ENCODE measurements around the gene KCNJ11.

The KCNJ11 gene

DNA sequence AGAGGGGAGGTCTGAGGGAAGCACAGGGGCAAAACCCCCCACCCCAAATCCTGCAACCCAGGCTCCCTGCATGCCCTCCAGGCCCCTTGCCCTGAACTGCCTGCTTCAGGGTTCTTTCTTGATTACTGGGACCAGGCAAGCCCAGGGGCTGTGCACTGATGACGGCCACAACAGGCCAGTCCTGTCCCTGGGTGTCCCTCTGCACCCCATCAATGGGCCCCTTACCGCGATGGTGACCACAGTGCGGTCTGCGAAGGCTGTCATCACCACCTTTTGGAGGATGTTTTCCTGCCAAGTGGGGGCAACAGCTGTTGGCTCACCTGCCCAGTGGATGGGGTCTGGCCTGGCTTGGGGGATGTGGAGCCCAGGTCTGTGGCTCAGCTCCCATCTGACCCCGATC lies 5.0 kb upstream of the KCNJ11 start:
- DNase-seq (ENCODE audit: low spot score) = no peak
- TF ChIP-seq CTCF (conservative IDR thresholded peaks at IDR 0.05; ENCODE audit: low read depth) = no peak
- ChIA-PET CTCF (interaction anchor here (0.7 kb wide), 1 partner anchor 9 kb away, joined by 3 read pairs; no protein-coding TSS in a partner anchor), POLR2A (ENCODE audit: low non-redundant PET) (no interaction called here)
- no peak overlapping the region for H3K27ac ChIP-seq

- ChIA-PET CTCF (interaction anchor here (1.1 kb wide), 1 partner anchor 9 kb away, joined by 4 read pairs; no protein-coding TSS in a partner anchor), POLR2A (ENCODE audit: low non-redundant PET) (no interaction called here)
- DNase-seq (ENCODE audit: low spot score) = no peak
- H3K27ac ChIP-seq = no peak overlapping the region
- TF ChIP-seq CTCF (conservative IDR thresholded peaks at IDR 0.05; ENCODE audit: low read depth) = no peak
Measured at GRCh38 chr11:17392872-17393271, 4.4 kb upstream of the KCNJ11 start.

DNA sequence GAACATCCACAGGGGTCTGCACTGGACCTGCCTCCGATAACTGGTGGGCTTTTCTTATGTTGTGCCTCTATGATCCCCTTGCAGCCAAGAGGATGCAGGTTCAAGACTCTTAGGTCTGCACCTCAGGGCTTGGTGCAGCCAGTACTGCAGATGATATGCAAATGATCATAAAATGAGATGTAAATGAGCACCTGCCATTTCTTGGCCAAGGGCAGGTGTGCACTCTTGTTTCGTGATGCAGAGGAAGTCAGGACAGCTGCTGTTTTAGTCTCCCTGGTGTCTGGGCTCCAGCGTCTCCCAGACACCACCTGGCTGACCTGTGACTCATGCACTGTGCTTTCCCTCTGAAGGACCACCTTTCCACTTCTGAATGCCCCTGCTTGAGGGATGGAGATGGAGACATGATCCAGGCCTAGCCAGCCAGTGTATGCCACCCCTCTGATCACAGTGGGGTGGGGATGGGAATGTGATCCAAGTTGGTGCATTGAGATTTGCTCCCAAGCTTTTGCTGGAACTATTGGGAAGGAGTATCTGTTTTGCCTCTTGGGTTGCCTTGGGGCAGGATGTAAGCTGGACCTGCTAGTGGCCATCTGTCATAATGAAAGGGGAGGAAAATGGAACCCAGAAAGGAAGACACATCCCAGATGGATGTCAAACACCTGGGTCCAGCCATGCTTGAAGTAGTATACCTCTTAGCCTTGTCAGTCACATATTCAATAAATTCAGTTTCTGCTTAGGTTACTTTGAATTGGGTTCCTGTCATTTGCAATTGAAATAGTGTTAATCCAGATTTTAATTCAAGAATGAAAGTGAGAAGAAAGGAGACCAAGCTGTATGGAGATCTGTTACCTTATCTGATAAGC lies 3.3 kb upstream of the KCNJ11 start:
- CTCF ChIA-PET = interaction anchor here (0.6 to 1.1 kb wide), 2 partner anchors 8 to 336 kb away, joined by 4 read pairs; no protein-coding TSS in a partner anchor
- POLR2A ChIA-PET (ENCODE audit: low non-redundant PET) = no interaction called here
- no peak for DNase-seq (ENCODE audit: low spot score)
- TF ChIP-seq CTCF (conservative IDR thresholded peaks at IDR 0.05; ENCODE audit: low read depth) = no peak
- H3K27ac ChIP-seq = no peak overlapping the region

- TF ChIP-seq CTCF (conservative IDR thresholded peaks at IDR 0.05; ENCODE audit: low read depth) = no peak
- H3K27ac ChIP-seq = no peak overlapping the region
Measured at GRCh38 chr11:17389957-17390649, 1.6 kb upstream of the KCNJ11 start.

GRCh38 chr11:17389211-17389956 lies 925 bp upstream of the KCNJ11 start:
- DNase-seq (ENCODE audit: low spot score) = peak; percentile 77
- TF ChIP-seq CTCF (conservative IDR thresholded peaks at IDR 0.05; ENCODE audit: low read depth) = peak; percentile 75
- ChIA-PET POLR2A (ENCODE audit: low non-redundant PET) (no interaction called here), CTCF (interaction anchor here (0.8 to 2.1 kb wide), 4 partner anchors 10 to 139 kb away, joined by 3 to 9 read pairs (median 5); no protein-coding TSS in a partner anchor)
- H3K27ac ChIP-seq = no peak overlapping the region

More at GRCh38 chr11:17389957-17390649, 1.6 kb upstream of the KCNJ11 start:
- DNase-seq (ENCODE audit: low spot score) = no peak
- CTCF ChIA-PET = interaction anchor here (0.5 to 2.1 kb wide), 3 partner anchors 109 to 1192 kb away, joined by 3 to 9 read pairs (median 3); no protein-coding TSS in a partner anchor
- POLR2A ChIA-PET (ENCODE audit: low non-redundant PET) = no interaction called here

DNA sequence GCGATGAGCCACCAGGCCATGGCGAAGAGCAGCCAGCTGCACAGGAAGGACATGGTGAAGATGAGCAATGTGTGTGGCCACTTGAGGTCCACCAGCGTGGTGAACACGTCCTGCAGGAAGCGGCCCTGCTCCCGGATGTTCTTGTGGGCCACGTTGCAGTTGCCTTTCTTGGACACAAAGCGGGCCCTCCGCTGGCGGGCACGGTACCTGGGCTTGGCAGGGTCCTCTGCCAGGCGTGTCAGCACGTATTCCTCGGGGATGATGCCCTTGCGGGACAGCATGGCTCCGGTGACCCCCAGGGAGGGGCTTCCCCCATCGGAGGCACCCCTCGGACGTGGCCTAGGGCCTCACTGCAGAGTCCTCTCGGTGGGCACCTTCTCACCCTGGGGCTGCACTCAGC lies 648 bp downstream of the KCNJ11 start:
- ChIA-PET CTCF (interaction anchor here (1.3 to 2.1 kb wide), 3 partner anchors 111 to 119 kb away, joined by 4 to 9 read pairs (median 6); no protein-coding TSS in a partner anchor), POLR2A (ENCODE audit: low non-redundant PET) (no interaction called here)

More for the DNA sequence above, 648 bp downstream of the KCNJ11 start:
- no peak for DNase-seq (ENCODE audit: low spot score)
- H3K27ac ChIP-seq = no peak overlapping the region
- TF ChIP-seq CTCF (conservative IDR thresholded peaks at IDR 0.05; ENCODE audit: low read depth) = no peak
